HepG2 (cell line): ENCODE measurements around the gene IFIT1. TPM values are rescaled to one million over a fixed set of nuclear protein-coding genes. Genes with fewer than 3 reads are reported as not detected.
A peak's percentile ranks its signal among the peaks of the same experiment; 100 is the strongest.

Experiments used
- HDAC1 ChIP-seq: sonication (generic); formaldehyde crosslinking; IDR thresholded peaks from 2 replicates; pipeline ENCODE4 v1.5.1; 2020; ENCODE audit warnings: mild to moderate bottlenecking, missing genetic modification reagents
- IKZF4 ChIP-seq: sonication (generic); formaldehyde crosslinking; IDR thresholded peaks from 2 replicates; pipeline ENCODE4 v1.5.1; 2020; ENCODE audit warnings: borderline replicate concordance, mild to moderate bottlenecking, low read depth, missing genetic modification reagents; ENCODE audit errors: not compliant biosample characterization
- NCOA5 ChIP-seq: sonication (generic); formaldehyde crosslinking; IDR thresholded peaks from 2 replicates; pipeline ENCODE4 v1.4.0; 2020; ENCODE audit warnings: missing genetic modification reagents
- ONECUT2 ChIP-seq: sonication (generic); formaldehyde crosslinking; IDR thresholded peaks from 2 replicates; pipeline ENCODE4 v1.4.0; 2020; ENCODE audit warnings: missing genetic modification reagents
- RBM22 ChIP-seq: fragments of 200-400 bp; formaldehyde crosslinking; optimal IDR thresholded peaks from 2 replicates; pipeline ENCODE3; 2017; ENCODE audit warnings: mild to moderate bottlenecking, low read length, moderate library complexity
- RFX5 ChIP-seq: IDR thresholded peaks from 2 replicates; pipeline ENCODE4 v1.6.1; 2011; ENCODE audit warnings: low read depth, low read length, improper control_type of control experiment
- TFAP4 ChIP-seq: sonication (generic); IDR thresholded peaks from 2 replicates; pipeline ENCODE4 v1.6.1; 2016; ENCODE audit warnings: low read depth, borderline replicate concordance
- ZNF251 ChIP-seq: sonication (generic); formaldehyde crosslinking; IDR thresholded peaks from 2 replicates; pipeline ENCODE4 v1.9.0; 2021; ENCODE audit warnings: mild to moderate bottlenecking, missing genetic modification reagents
- ZNF296 ChIP-seq: sonication (generic); formaldehyde crosslinking; conservative IDR thresholded peaks from 2 replicates; pipeline ENCODE4 v1.5.0; 2020; ENCODE audit warnings: mild to moderate bottlenecking, missing genetic modification reagents
- ZNF501 ChIP-seq: sonication (generic); formaldehyde crosslinking; IDR thresholded peaks from 2 replicates; pipeline ENCODE4 v1.5.1; 2020; ENCODE audit warnings: mild to moderate bottlenecking, moderate library complexity, missing genetic modification reagents
- ZNF577 ChIP-seq: sonication (generic); formaldehyde crosslinking; IDR thresholded peaks from 2 replicates; pipeline ENCODE4 v1.4.0; 2020; ENCODE audit warnings: mild to moderate bottlenecking, low read depth, missing genetic modification reagents, borderline replicate concordance
- ZNF616 ChIP-seq: sonication (generic); formaldehyde crosslinking; IDR thresholded peaks from 2 replicates; pipeline ENCODE4 v1.5.0; 2020; ENCODE audit warnings: low read depth, mild to moderate bottlenecking, missing genetic modification reagents
- ZNF670 ChIP-seq: sonication (generic); formaldehyde crosslinking; IDR thresholded peaks from 2 replicates; pipeline ENCODE4 v1.8.0; 2022; ENCODE audit warnings: mild to moderate bottlenecking, missing genetic modification reagents, borderline replicate concordance
- ZNF709 ChIP-seq: sonication (generic); formaldehyde crosslinking; IDR thresholded peaks from 2 replicates; pipeline ENCODE4 v1.5.0; 2020; ENCODE audit warnings: mild to moderate bottlenecking, missing genetic modification reagents
- ZNF768 ChIP-seq: sonication (generic); formaldehyde crosslinking; IDR thresholded peaks from 2 replicates; pipeline ENCODE4 v1.4.0; 2020; ENCODE audit warnings: missing genetic modification reagents
- polyA plus RNA-seq, 8 experiments: library from polyadenylated mRNA; depleted of rRNA in 3 of 8; stranded (reverse) in 7 of 8; unstranded in 1 of 8; fragments of >200 nt; fragmentation: Illumina TruSeq in 4 of 8; extraction: Trizol in 4 of 8; gene quantifications; 2 replicates each; pipeline versions ENCODE4 v1.2.1 to v1.2.3, GENCODE V29; 2011 to 2016; ENCODE audit warnings: low read depth in 4 of 8, missing spikeins in 1 of 8, mixed read lengths in 1 of 8; ENCODE audit not compliant: insufficient read depth in 1 of 8
- total RNA-seq, 5 experiments: library from RNA; depleted of rRNA; stranded (reverse); fragments of >200 nt; fragmentation: Illumina TruSeq; extraction: Trizol; gene quantifications; 2 replicates each; pipeline ENCODE4 v1.2.3, GENCODE V29; 2016; ENCODE audit warnings: low read depth in 1 of 5
- TF ChIP-seq, protein P1 (sequence below): sonication (generic); formaldehyde crosslinking; IDR thresholded peaks from 2 replicates; pipeline ENCODE4 v1.4.0; 2020; ENCODE audit warnings: mild to moderate bottlenecking, missing genetic modification reagents
- TF ChIP-seq, protein P2 (sequence below): sonication (generic); formaldehyde crosslinking; IDR thresholded peaks from 2 replicates; pipeline ENCODE4 v1.8.1; 2023; ENCODE audit warnings: missing genetic modification reagents, mild to moderate bottlenecking, borderline replicate concordance
- TF ChIP-seq, protein P3 (sequence below): sonication (generic); formaldehyde crosslinking; conservative IDR thresholded peaks from 2 replicates; pipeline ENCODE4 v1.4.0; 2020; ENCODE audit warnings: mild to moderate bottlenecking, missing genetic modification reagents, moderate library complexity
- TF ChIP-seq, protein P4 (sequence below): sonication (generic); formaldehyde crosslinking; IDR thresholded peaks from 2 replicates; pipeline ENCODE4 v1.4.0; 2020; ENCODE audit warnings: missing genetic modification reagents
- TF ChIP-seq, protein P5 (sequence below): sonication (generic); formaldehyde crosslinking; IDR thresholded peaks from 2 replicates; pipeline ENCODE4 v1.8.0; 2022; ENCODE audit warnings: mild to moderate bottlenecking, missing genetic modification reagents, moderate library complexity

The IFIT1 gene
- total and polyA plus RNA-seq, 2 of the 13 experiments (the other 11 are each of a cell fraction or from before 2014, with no cell fraction given) = 1.5 to 5.5 TPM

DNA sequence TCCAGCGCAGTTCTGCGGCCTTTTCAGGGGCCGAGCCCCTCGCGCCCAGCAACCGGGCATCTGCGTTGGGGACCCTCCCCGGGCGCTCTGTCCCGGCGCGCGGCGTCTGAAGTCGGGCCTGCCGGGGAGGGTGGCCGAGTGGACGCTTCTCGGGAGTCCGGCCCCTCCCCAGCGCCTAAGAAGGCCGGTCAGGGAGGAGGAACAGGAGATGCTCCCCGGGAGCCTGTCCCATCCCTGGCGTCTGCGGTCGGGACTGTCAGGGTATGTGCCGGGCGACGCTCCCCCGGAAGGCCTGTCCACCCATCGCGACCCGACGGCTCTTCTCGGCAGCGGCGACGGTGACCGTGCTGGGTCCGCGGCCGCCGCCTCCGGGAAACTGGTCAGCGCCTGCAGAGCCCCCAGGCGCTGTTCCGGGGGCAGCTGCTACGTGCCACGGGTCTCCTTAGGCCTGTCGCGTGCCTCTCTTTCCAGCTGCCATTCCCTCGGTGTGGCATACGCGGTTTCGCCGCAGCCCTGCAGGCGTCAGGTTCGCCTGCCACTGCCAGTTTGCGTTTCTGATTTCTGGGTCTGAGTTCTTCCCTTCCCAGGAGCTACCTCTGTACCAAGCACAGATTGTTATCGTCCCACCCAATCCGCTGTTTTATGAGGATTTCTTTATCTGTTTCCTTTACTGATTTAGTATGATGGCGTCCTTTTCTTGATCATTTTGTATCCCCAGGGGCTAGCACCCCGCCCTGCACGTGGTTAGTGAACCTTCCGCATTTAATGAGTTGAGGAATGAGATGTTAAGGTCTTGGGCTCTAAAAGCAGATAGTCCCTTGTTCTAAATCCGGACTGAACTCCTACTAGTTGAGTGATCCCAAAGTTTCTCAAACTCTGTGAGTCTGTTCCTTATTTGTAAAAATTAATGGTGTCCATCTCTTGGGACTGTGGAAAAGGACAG, 22.7 kb downstream of the IFIT1 start (continued):
- TF ChIP-seq IKZF4 (CRISPR knock-in tag) = no peak
- TF ChIP-seq ZNF251 (CRISPR knock-in tag) = no peak
- TF ChIP-seq RBM22 = no peak
- TF ChIP-seq ZNF577 (CRISPR knock-in tag) = no peak
- TF ChIP-seq ZNF670 (CRISPR knock-in tag) = no peak
- TF ChIP-seq, protein P1, sequence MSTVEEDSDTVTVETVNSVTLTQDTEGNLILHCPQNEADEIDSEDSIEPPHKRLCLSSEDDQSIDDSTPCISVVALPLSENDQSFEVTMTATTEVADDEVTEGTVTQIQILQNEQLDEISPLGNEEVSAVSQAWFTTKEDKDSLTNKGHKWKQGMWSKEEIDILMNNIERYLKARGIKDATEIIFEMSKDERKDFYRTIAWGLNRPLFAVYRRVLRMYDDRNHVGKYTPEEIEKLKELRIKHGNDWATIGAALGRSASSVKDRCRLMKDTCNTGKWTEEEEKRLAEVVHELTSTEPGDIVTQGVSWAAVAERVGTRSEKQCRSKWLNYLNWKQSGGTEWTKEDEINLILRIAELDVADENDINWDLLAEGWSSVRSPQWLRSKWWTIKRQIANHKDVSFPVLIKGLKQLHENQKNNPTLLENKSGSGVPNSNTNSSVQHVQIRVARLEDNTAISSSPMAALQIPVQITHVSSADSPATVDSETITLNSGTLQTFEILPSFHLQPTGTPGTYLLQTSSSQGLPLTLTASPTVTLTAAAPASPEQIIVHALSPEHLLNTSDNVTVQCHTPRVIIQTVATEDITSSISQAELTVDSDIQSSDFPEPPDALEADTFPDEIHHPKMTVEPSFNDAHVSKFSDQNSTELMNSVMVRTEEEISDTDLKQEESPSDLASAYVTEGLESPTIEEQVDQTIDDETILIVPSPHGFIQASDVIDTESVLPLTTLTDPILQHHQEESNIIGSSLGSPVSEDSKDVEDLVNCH (CRISPR knock-in tag) = no peak
- TF ChIP-seq TFAP4 = no peak
- TF ChIP-seq RFX5 = no peak
- TF ChIP-seq ZNF616 (CRISPR knock-in tag) = no peak
- TF ChIP-seq ZNF296 = peak; percentile 42; the same call in 1 of the 2 replicates
- TF ChIP-seq HDAC1 (CRISPR knock-in tag) = no peak
- peak; percentile 37; the same call in 1 of the 2 replicates for TF ChIP-seq ZNF768
- TF ChIP-seq NCOA5 = no peak
- no peak; the same call in 1 of the 2 replicates for TF ChIP-seq ZNF709 (CRISPR knock-in tag)
- TF ChIP-seq ZNF501 (CRISPR knock-in tag) = peak; percentile 81; the same call in 1 of the 2 replicates
- TF ChIP-seq, protein P2, sequence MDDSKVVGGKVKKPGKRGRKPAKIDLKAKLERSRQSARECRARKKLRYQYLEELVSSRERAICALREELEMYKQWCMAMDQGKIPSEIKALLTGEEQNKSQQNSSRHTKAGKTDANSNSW (CRISPR knock-in tag) = no peak
- no peak for TF ChIP-seq ONECUT2 (CRISPR knock-in tag)
- TF ChIP-seq, protein P3, sequence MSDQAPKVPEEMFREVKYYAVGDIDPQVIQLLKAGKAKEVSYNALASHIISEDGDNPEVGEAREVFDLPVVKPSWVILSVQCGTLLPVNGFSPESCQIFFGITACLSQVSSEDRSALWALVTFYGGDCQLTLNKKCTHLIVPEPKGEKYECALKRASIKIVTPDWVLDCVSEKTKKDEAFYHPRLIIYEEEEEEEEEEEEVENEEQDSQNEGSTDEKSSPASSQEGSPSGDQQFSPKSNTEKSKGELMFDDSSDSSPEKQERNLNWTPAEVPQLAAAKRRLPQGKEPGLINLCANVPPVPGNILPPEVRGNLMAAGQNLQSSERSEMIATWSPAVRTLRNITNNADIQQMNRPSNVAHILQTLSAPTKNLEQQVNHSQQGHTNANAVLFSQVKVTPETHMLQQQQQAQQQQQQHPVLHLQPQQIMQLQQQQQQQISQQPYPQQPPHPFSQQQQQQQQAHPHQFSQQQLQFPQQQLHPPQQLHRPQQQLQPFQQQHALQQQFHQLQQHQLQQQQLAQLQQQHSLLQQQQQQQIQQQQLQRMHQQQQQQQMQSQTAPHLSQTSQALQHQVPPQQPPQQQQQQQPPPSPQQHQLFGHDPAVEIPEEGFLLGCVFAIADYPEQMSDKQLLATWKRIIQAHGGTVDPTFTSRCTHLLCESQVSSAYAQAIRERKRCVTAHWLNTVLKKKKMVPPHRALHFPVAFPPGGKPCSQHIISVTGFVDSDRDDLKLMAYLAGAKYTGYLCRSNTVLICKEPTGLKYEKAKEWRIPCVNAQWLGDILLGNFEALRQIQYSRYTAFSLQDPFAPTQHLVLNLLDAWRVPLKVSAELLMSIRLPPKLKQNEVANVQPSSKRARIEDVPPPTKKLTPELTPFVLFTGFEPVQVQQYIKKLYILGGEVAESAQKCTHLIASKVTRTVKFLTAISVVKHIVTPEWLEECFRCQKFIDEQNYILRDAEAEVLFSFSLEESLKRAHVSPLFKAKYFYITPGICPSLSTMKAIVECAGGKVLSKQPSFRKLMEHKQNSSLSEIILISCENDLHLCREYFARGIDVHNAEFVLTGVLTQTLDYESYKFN (CRISPR knock-in tag) = no peak
- TF ChIP-seq, protein P4, sequence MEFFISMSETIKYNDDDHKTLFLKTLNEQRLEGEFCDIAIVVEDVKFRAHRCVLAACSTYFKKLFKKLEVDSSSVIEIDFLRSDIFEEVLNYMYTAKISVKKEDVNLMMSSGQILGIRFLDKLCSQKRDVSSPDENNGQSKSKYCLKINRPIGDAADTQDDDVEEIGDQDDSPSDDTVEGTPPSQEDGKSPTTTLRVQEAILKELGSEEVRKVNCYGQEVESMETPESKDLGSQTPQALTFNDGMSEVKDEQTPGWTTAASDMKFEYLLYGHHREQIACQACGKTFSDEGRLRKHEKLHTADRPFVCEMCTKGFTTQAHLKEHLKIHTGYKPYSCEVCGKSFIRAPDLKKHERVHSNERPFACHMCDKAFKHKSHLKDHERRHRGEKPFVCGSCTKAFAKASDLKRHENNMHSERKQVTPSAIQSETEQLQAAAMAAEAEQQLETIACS = no peak
- TF ChIP-seq, protein P5, sequence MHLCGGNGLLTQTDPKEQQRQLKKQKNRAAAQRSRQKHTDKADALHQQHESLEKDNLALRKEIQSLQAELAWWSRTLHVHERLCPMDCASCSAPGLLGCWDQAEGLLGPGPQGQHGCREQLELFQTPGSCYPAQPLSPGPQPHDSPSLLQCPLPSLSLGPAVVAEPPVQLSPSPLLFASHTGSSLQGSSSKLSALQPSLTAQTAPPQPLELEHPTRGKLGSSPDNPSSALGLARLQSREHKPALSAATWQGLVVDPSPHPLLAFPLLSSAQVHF (CRISPR knock-in tag) = no peak
